BLaER1 treated with 17β-estradiol and CSF1 and Interleukin-3, amounts not matched to agents 10 nM and 100 nM (cell line): Measurements from ENCODE around the gene GPAT3.
A peak's percentile ranks its signal among the peaks of the same experiment; 100 is the strongest.
"Not testable (repeated sequence)": the region's sequence is repeated elsewhere in the genome, so short reads cannot be mapped to it uniquely, and the experiment has no call there.

Experiments used
- H3K27ac ChIP-seq, 11 experiments: shearing (Covaris generic); formaldehyde crosslinking; 2 replicates each; pipeline ENCODE4 v1.8.1; 2022
- H3K27me3 ChIP-seq, 11 experiments: shearing (Covaris generic); formaldehyde crosslinking; 2 replicates each; pipeline ENCODE4 v1.8.1; 2022
- H3K36me3 ChIP-seq, 11 experiments: shearing (Covaris generic); formaldehyde crosslinking; 2 replicates each; pipeline ENCODE4 v1.8.1; 2022
- H3K4me1 ChIP-seq, 10 experiments: shearing (Covaris generic); formaldehyde crosslinking; 2 replicates each; pipeline ENCODE4 v1.8.1; 2022
- H3K4me2 ChIP-seq, 11 experiments: shearing (Covaris generic); formaldehyde crosslinking; 2 replicates each; pipeline ENCODE4 v1.8.1; 2022
- H3K4me3 ChIP-seq, 10 experiments: shearing (Covaris generic); formaldehyde crosslinking; 2 replicates each; pipeline ENCODE4 v1.8.1; 2022
- H3K9ac ChIP-seq, 11 experiments: shearing (Covaris generic); formaldehyde crosslinking; 2 replicates each; pipeline ENCODE4 v1.8.1; 2022
- H3K9me3 ChIP-seq, 11 experiments: shearing (Covaris generic); formaldehyde crosslinking; replicated peaks in 1 of 11; 2 replicates each; pipeline ENCODE4 v1.8.1; 2022
- H4K20me1 ChIP-seq, 11 experiments: shearing (Covaris generic); formaldehyde crosslinking; 2 replicates each; pipeline ENCODE4 v1.8.1; 2022
- Cebpa-rat ChIP-seq, 11 experiments: shearing (Covaris generic); IDR thresholded peaks; 2 replicates each; pipeline ENCODE4 v1.8.1; 2022

The GPAT3 gene

DNA sequence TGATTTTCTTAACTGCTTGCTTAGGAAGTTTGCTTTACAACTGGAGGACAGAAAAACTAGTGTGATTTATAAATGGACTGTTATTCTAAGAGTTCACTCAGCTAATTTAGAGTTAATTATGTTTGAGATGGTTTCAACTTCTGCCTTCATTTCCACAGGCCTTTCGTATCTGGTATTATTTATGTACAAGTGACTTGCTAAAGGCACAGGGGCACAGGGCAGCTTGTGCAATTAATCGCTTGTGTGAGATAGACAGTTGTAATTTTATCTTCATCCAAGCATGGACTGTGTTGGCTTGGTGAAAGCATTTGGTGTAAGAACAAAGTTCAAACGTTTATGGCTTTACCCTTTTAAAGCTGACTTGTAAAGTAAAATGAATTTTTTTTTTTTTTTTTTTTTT is 38.3 kb downstream of the GPAT3 start:
- no peaks in the 10 kb centered on the region for H3K27me3 ChIP-seq
- no peak overlapping the region for H3K27ac ChIP-seq
- H3K4me2 ChIP-seq = peak overlapping the region in 1 of 11 experiments; percentile 11; a peak in 1 of 22 replicates
- no peaks in the 10 kb centered on the region for H4K20me1 ChIP-seq
- H3K4me1 ChIP-seq = peaks cover 0 to 51% (median 18%) of the 10 kb centered on the region in 10 experiments; a peak in 15 of 20 replicates
- no peak for TF ChIP-seq Cebpa-rat (IDR thresholded peaks at IDR 0.05)
- H3K4me3 ChIP-seq = no peak overlapping the region
- no peak overlapping the region for H3K9ac ChIP-seq
- H3K9me3 ChIP-seq = peaks cover 0 to 7% (median 0%) of the 10 kb centered on the region in 11 experiments; a peak in 3 of 22 replicates
- H3K36me3 ChIP-seq = peaks cover 0 to 38% (median 0%) of the 10 kb centered on the region in 11 experiments; a peak in 6 of 22 replicates

- not testable (repeated sequence) for H3K9me3 ChIP-seq, H3K9ac ChIP-seq, H3K27me3 ChIP-seq, H3K4me3 ChIP-seq, H3K27ac ChIP-seq, H4K20me1 ChIP-seq, H3K4me2 ChIP-seq
- peaks cover 0 to 41% (median 0%) of the 10 kb centered on the region in 11 experiments; a peak in 6 of 22 replicates for H3K36me3 ChIP-seq
- H3K4me1 ChIP-seq = peaks cover 0 to 35% (median 1%) of the 10 kb centered on the region in 10 experiments; a peak in 9 of 20 replicates
Measured at GRCh38 chr4:83576237-83576636, 40.3 kb downstream of the GPAT3 start.

DNA sequence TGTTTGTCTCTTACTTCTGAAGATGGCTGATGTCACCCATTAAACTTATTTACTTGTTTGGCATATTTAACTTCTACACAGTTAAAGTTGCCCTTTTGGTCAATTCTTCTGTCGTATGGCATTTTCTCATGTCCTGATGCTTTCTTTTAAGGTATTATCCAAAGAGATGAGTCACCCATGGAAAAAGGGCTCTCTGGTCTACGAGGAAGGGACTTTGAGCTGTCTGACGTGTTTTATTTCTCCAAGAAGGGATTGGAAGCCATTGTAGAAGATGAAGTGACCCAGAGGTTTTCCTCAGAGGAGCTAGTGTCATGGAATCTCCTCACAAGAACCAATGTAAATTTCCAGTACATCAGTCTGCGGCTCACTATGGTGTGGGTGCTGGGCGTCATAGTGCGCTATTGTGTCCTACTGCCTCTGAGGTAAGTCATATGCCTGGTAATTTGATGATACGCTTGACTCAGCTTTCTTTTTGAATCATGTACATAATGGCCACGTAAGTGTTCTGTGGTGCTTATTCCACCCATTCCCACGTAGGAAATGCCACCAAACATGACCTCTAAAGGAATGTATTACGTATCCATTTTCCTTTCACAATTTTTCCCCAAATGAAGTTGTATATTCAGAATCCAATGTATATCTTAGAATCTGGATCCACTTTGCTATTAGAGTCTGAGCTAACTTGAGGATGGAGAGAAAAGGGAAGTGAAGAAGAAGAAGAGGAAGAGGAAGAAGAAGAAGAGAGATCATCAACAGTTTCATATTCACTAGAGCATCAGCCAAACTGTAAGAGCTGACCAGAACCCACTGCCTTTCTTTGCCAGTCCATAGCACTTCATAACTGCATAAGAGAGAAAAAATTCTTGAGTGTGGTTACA is 45.7 kb downstream of the GPAT3 start:
- H3K9ac ChIP-seq = 0 out of 22 replicates have a peak overlapping the region, but pooled peaks of 1 of the 11 experiments have one; percentile 28
- peak overlapping the region in 7 of 11 experiments; percentile 33 to 69 (median 54); a peak in 13 of 22 replicates for H3K4me2 ChIP-seq
- peak overlapping the region in 7 of 11 experiments; percentile 11 to 63 (median 36); a peak in 10 of 22 replicates for H3K27ac ChIP-seq
- H3K36me3 ChIP-seq = peaks cover 0 to 37% (median 0%) of the 10 kb centered on the region in 11 experiments; a peak in 10 of 22 replicates
- H4K20me1 ChIP-seq = no peaks in the 10 kb centered on the region
- H3K4me3 ChIP-seq = no peak overlapping the region
- peaks cover 0 to 33% (median 16%) of the 10 kb centered on the region in 10 experiments; a peak in 14 of 20 replicates for H3K4me1 ChIP-seq
- H3K9me3 ChIP-seq = no peaks in the 10 kb centered on the region
- no peak for TF ChIP-seq Cebpa-rat (IDR thresholded peaks at IDR 0.05)
- no peaks in the 10 kb centered on the region for H3K27me3 ChIP-seq

- Histone ChIP-seq H3K9me3 (no peaks in the 10 kb centered on the region), H3K36me3 (peaks cover 0 to 41% (median 0%) of the 10 kb centered on the region in 11 experiments; a peak in 10 of 22 replicates), H3K9ac (0 out of 22 replicates have a peak overlapping the region, but pooled peaks of 2 of the 11 experiments have one; percentile 11 to 28), H3K4me3 (no peak overlapping the region), H3K4me2 (peak overlapping the region in 7 of 11 experiments; percentile 33 to 69 (median 54); a peak in 13 of 22 replicates), H3K27me3 (no peaks in the 10 kb centered on the region), H4K20me1 (no peaks in the 10 kb centered on the region), H3K27ac (peak overlapping the region in 7 of 11 experiments; percentile 11 to 63 (median 36); a peak in 10 of 22 replicates), H3K4me1 (peaks cover 0 to 33% (median 16%) of the 10 kb centered on the region in 10 experiments; a peak in 14 of 20 replicates)
- no peak for TF ChIP-seq Cebpa-rat (IDR thresholded peaks at IDR 0.05)
Measured at GRCh38 chr4:83582289-83582785, 46.4 kb downstream of the GPAT3 start.

- Histone ChIP-seq H3K4me2 (no peak overlapping the region), H3K4me3 (no peak overlapping the region), H3K4me1 (peaks cover 0 to 24% (median 16%) of the 10 kb centered on the region in 10 experiments; a peak in 14 of 20 replicates), H3K27me3 (no peaks in the 10 kb centered on the region), H3K27ac (no peak overlapping the region), H3K36me3 (peaks cover 0 to 75% (median 0%) of the 10 kb centered on the region in 11 experiments; a peak in 10 of 22 replicates), H3K9ac (no peak overlapping the region), H4K20me1 (no peaks in the 10 kb centered on the region), H3K9me3 (peaks cover 0 to 4% (median 0%) of the 10 kb centered on the region in 11 experiments; a peak in 1 of 22 replicates)
- TF ChIP-seq Cebpa-rat (IDR thresholded peaks at IDR 0.05) = no peak
Measured at GRCh38 chr4:83585982-83586508, 50.1 kb downstream of the GPAT3 start.

GRCh38 chr4:83589279-83589678 is 53.4 kb downstream of the GPAT3 start:
- Histone ChIP-seq H3K4me1 (no peaks in the 10 kb centered on the region), H3K4me3 (no peak overlapping the region), H3K9me3 (peaks cover 0 to 5% (median 0%) of the 10 kb centered on the region in 11 experiments; a peak in 1 of 22 replicates), H3K4me2 (no peak overlapping the region), H3K9ac (no peak overlapping the region), H3K27ac (no peak overlapping the region), H3K27me3 (no peaks in the 10 kb centered on the region), H4K20me1 (no peaks in the 10 kb centered on the region), H3K36me3 (peaks cover 0 to 94% (median 0%) of the 10 kb centered on the region in 11 experiments; a peak in 10 of 22 replicates)
- TF ChIP-seq Cebpa-rat (IDR thresholded peaks at IDR 0.05) = no peak

GRCh38 chr4:83591056-83591455 is 55.1 kb downstream of the GPAT3 start:
- peaks cover 0 to 97% (median 0%) of the 10 kb centered on the region in 11 experiments; a peak in 11 of 22 replicates for H3K36me3 ChIP-seq
- TF ChIP-seq Cebpa-rat (IDR thresholded peaks at IDR 0.05) = no peak
- no peak overlapping the region for H3K27ac ChIP-seq
- H3K4me2 ChIP-seq = no peak overlapping the region
- no peaks in the 10 kb centered on the region for H3K27me3 ChIP-seq
- H4K20me1 ChIP-seq = no peaks in the 10 kb centered on the region
- no peak overlapping the region for H3K9ac ChIP-seq
- H3K9me3 ChIP-seq = peaks cover 0 to 5% (median 0%) of the 10 kb centered on the region in 11 experiments; a peak in 2 of 22 replicates
- H3K4me3 ChIP-seq = no peak overlapping the region
- no peaks in the 10 kb centered on the region for H3K4me1 ChIP-seq

DNA sequence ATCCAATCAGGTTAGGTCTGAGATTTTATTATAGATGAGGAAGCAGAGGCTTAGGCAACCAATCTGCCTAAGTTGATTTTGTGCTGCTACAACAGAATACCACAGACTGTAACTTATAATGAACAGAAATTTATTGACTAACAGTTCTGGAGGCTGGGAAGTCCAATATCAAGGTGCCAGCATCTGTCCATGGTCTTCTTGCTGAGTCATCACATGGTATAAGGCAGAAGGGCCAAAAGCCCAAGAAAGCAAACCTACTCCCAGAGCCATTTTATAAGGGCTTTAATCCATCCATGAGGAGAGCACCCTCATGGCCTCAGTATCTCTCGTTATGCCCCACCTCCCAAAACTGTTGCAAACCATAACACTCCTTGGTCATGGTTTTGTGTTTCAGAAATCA is 55.8 kb downstream of the GPAT3 start:
- H3K9me3 ChIP-seq = peaks cover 0 to 5% (median 0%) of the 10 kb centered on the region in 11 experiments; a peak in 2 of 22 replicates
- H3K9ac ChIP-seq = no peak overlapping the region
- H3K4me1 ChIP-seq = no peaks in the 10 kb centered on the region
- no peak overlapping the region for H3K27ac ChIP-seq
- no peak for TF ChIP-seq Cebpa-rat (IDR thresholded peaks at IDR 0.05)
- H4K20me1 ChIP-seq = no peaks in the 10 kb centered on the region
- H3K4me2 ChIP-seq = no peak overlapping the region
- no peaks in the 10 kb centered on the region for H3K27me3 ChIP-seq
- no peak overlapping the region for H3K4me3 ChIP-seq
- H3K36me3 ChIP-seq = peaks cover 0 to 97% (median 0%) of the 10 kb centered on the region in 11 experiments; a peak in 11 of 22 replicates
